Breast epithelium (tissue), 4 donors: ENCODE data around the gene UBE2Q1. TPM values are rescaled to one million over a fixed set of nuclear protein-coding genes. Genes with fewer than 3 reads are reported as not detected.

Experiments
- DNase-seq, 2 donors: peaks; one replicate each; pipeline ENCODE4 v3.0.0-alpha.2; 2019; ENCODE audit warnings: low spot score in 2 of 2
- H3K27ac ChIP-seq, 2 donors: fragments of 200-600 bp; sonication (generic) in 1 of 2; one replicate each; pipeline ENCODE4 v1.5.1; 2016 to 2019; ENCODE audit warnings: mild to moderate bottlenecking in 1 of 2
- H3K27me3 ChIP-seq, 2 donors: fragments of 200-600 bp; sonication (generic) in 1 of 2; one replicate each; pipeline versions ENCODE4 v1.5.1 to v1.6.0; 2017 to 2019; ENCODE audit warnings: control low read depth in 1 of 2, mild to moderate bottlenecking in 1 of 2
- H3K36me3 ChIP-seq: fragments of 200-600 bp; one replicate; pipeline ENCODE4 v1.5.1; 2019
- H3K4me1 ChIP-seq, 2 donors: fragments of 200-600 bp; sonication (generic); one replicate each; pipeline ENCODE4 v1.5.1; 2016 to 2019; ENCODE audit warnings: control low read depth in 1 of 2
- H3K4me3 ChIP-seq, 3 donors: fragments of 200-600 bp; sonication (generic); 1 replicate in 2 of 3; 2 replicates in 1 of 3; pipeline ENCODE4 v1.5.1; 2016 to 2019; ENCODE audit warnings: mild to moderate bottlenecking in 3 of 3, moderate library complexity in 2 of 3
- H3K9me3 ChIP-seq, 2 donors: fragments of 200-600 bp; sonication (generic) in 1 of 2; one replicate each; pipeline ENCODE4 v1.5.1; 2016 to 2019; ENCODE audit warnings: control low read depth in 1 of 2
- CTCF ChIP-seq, 3 donors: fragments of 450-650 bp; IDR thresholded peaks; one replicate each; pipeline ENCODE4 v1.5.1; 2016 to 2017; ENCODE audit warnings: antibody characterized with exemption in 3 of 3, mild to moderate bottlenecking in 3 of 3, moderate library complexity in 3 of 3
- POLR2A ChIP-seq: fragments of 450-650 bp; IDR thresholded peaks from one replicate; pipeline ENCODE4 v1.6.1; 2016; ENCODE audit warnings: antibody characterized with exemption, mild to moderate bottlenecking, moderate library complexity
- POLR2AphosphoS5 ChIP-seq, 3 donors: sonication (generic); formaldehyde crosslinking; IDR thresholded peaks; one replicate each; pipeline ENCODE4 v1.6.1; 2017; ENCODE audit warnings: antibody characterized with exemption in 3 of 3
- intact Hi-C: fragments of 100-400 bp; cut with DNase I; formaldehyde crosslinking; loops from one replicate; pipeline ENCODE4 v1.15.1; 2023; ENCODE audit warnings: low total_unique reads
- total RNA-seq, 3 donors: library from RNA; depleted of rRNA; stranded (reverse); fragments of >200 nt; gene quantifications; one replicate each; pipeline ENCODE4 v1.1.0, GENCODE V29; 2016

UBE2Q1 gene
- total RNA-seq, 3 donors from 2014 or later, result 27.7 to 33.3 (median 30.2) TPM

DNA sequence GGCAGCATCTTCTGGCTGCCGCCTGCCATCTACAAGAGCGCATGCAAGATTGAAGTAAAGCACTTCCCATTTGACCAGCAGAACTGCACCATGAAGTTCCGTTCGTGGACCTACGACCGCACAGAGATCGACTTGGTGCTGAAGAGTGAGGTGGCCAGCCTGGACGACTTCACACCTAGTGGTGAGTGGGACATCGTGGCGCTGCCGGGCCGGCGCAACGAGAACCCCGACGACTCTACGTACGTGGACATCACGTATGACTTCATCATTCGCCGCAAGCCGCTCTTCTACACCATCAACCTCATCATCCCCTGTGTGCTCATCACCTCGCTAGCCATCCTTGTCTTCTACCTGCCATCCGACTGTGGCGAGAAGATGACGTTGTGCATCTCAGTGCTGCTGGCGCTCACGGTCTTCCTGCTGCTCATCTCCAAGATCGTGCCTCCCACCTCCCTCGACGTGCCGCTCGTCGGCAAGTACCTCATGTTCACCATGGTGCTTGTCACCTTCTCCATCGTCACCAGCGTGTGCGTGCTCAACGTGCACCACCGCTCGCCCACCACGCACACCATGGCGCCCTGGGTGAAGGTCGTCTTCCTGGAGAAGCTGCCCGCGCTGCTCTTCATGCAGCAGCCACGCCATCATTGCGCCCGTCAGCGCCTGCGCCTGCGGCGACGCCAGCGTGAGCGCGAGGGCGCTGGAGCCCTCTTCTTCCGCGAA is 12.9 kb upstream of the UBE2Q1 start:
- no peaks in the 10 kb centered on the region for H3K27me3 ChIP-seq
- no peaks in the 10 kb centered on the region for H3K9me3 ChIP-seq
- intact Hi-C loops, result no loop called here
- no peak for TF ChIP-seq POLR2AphosphoS5 (IDR thresholded peaks at IDR 0.05)
- TF ChIP-seq CTCF (IDR thresholded peaks at IDR 0.05), result no peak
- no peak for TF ChIP-seq POLR2A
- DNase-seq, result no peak
- H3K4me3 ChIP-seq, result no peak overlapping the region
- H3K36me3 ChIP-seq, result no peaks in the 10 kb centered on the region
- no peak overlapping the region for H3K27ac ChIP-seq
- H3K4me1 ChIP-seq, result no peaks in the 10 kb centered on the region

GRCh38 chr1:154568157-154568815 is 9.8 kb upstream of the UBE2Q1 start:
- Histone ChIP-seq H3K27ac (no peak overlapping the region), H3K4me1 (no peaks in the 10 kb centered on the region), H3K36me3 (no peaks in the 10 kb centered on the region), H3K27me3 (no peaks in the 10 kb centered on the region), H3K4me3 (peak overlapping the region in 2 of 3 donors; percentile 47 to 48), H3K9me3 (no peaks in the 10 kb centered on the region)
- no peak for DNase-seq
- TF ChIP-seq POLR2A (no peak), CTCF (IDR thresholded peaks at IDR 0.05) (no peak), POLR2AphosphoS5 (IDR thresholded peaks at IDR 0.05) (no peak)
- intact Hi-C loops, result no loop called here

- Histone ChIP-seq H3K36me3 (no peaks in the 10 kb centered on the region), H3K4me3 (peak within 1 kb of the TSS in 2 of 3 donors; percentile 47 to 48), H3K4me1 (no peaks in the 10 kb centered on the region), H3K27me3 (no peaks in the 10 kb centered on the region), H3K9me3 (no peaks in the 10 kb centered on the region), H3K27ac (no peak within 1 kb of the TSS)
- intact Hi-C loops, result no loop called here
- peak; percentile 53 to 67 for DNase-seq
- TF ChIP-seq POLR2AphosphoS5 (IDR thresholded peaks at IDR 0.05) (no peak), POLR2A (no peak)
These were observed 9.1 kb upstream of the UBE2Q1 start, which contains the start of gene CHRNB2 for GRCh38 chr1:154567386-154568156. CHRNB2 (plus strand) TSS chr1:154567778; CDS start chr1:154568045, 267 bp downstream.

- Histone ChIP-seq H3K4me1 (no peaks in the 10 kb centered on the region), H3K9me3 (no peaks in the 10 kb centered on the region), H3K27ac (no peak overlapping the region), H3K36me3 (no peaks in the 10 kb centered on the region), H3K27me3 (no peaks in the 10 kb centered on the region), H3K4me3 (no peak overlapping the region)
- intact Hi-C loops, result no loop called here
- TF ChIP-seq POLR2AphosphoS5 (IDR thresholded peaks at IDR 0.05), result no peak
- no peak for TF ChIP-seq POLR2A
- TF ChIP-seq CTCF (IDR thresholded peaks at IDR 0.05), result no peak
- no peak for DNase-seq
These were observed 7.4 kb upstream of the UBE2Q1 start for GRCh38 chr1:154565876-154566275.

DNA sequence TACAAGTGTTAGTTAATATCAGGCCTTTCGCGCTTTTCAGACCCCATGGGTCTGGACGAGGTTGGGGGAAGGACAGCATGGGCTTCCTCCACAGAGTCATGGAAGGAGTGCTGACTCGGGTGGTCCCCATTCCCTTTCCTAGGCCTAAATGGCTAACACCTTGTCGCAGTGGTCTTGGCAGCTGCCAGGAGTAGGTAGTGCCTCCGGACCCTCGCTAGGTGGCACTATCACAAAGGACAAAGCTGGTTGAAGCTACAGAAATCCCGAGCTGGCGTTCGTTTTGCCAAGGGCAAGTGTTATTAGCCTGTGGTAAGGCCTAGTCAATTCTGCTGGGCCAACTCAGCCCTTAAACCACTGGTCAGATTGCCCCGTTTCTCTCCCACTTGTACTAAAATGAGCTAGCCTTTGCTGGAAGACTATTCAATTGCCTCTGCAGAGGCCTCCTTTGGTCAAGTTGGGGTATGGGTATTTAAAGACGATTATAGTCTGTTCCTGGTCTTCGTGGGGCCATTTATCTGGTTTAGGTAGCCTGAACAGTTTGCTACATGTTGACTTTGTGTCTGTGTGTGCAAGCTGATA is 1.1 kb upstream of the UBE2Q1 start:
- no peaks in the 10 kb centered on the region for H3K27me3 ChIP-seq
- peaks cover 9 to 17% of the 10 kb centered on the region in 2 donors for H3K4me1 ChIP-seq
- H3K27ac ChIP-seq, result peak overlapping the region; percentile 83 to 97
- intact Hi-C loops, result loop anchor here (10.0 kb wide), 2 partner anchors 375 to 1585 kb away; partner anchors contain the start of genes PMVK and SPRR4
- no peaks in the 10 kb centered on the region for H3K9me3 ChIP-seq
- peak overlapping the region; percentile 91 to 94 (median 93) for H3K4me3 ChIP-seq
- TF ChIP-seq CTCF (IDR thresholded peaks at IDR 0.05), result peak; percentile 67 to 95 (median 92)
- no peak for TF ChIP-seq POLR2A
- peak in 2 of 3 donors; percentile 26 for TF ChIP-seq POLR2AphosphoS5 (IDR thresholded peaks at IDR 0.05)
- DNase-seq, result peak; percentile 85 to 90
- peaks cover 3% of the 10 kb centered on the region for H3K36me3 ChIP-seq
